NCI-H748 (cell line): ENCODE results near the gene HYDIN.
A peak's percentile ranks its signal among the peaks of the same experiment; 100 is the strongest.

ENCODE experiments used
- DNase-seq: peaks from one replicate; lab custom pipeline; 2025; ENCODE audit not compliant: unreplicated experiment; lab: John Stamatoyannopoulos, UW

The HYDIN gene

DNA sequence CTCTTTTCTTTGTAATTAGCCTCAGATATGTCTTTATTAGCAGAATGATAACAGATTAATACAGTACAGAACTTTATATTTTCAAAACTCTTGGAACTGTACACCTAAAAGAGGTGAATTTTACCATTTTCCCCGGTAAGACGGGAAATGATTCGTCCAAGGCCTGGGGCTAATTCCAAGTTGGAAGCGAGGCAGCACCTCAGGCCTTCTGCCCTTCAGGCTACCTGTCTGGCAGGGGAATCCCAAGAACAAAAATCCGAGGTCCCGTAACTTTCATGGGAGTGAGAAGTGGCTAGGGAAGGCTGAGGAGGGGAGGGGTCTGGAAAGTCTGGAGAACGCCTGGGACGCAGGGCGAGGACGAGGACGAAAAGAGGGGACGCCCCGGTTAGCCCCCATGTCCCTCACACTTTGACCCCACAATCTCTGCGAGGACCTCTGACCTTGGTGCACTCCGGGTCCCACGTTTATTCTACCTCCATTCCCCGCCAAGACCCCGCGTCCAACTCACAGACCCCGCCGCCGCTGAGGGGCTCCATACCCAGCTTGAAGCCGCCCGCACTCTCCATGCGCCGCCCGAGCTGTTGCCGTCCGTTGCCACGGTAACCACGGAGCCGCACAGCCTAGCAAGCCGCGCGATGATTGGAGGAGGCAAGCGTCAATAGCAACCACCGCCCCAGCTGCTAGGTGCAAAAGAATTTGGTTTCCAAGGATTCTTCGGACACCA, at the start of gene HYDIN:
Gene HYDIN, minus strand, starts transcription at position 601 of the 724 bp plus-strand sequence. CDS start 43,827 bp downstream, outside the sequence.
- DNase-seq: peak; percentile 92

GRCh38 chr16:71276589-71277334, 46.2 kb upstream of the HYDIN start:
- no peak for DNase-seq

- DNase-seq: no peak
These were observed 42.9 kb upstream of the HYDIN start for GRCh38 chr16:71273384-71273783.

- DNase-seq: no peak
These were observed 33.8 kb upstream of the HYDIN start for GRCh38 chr16:71264299-71264698.

DNA sequence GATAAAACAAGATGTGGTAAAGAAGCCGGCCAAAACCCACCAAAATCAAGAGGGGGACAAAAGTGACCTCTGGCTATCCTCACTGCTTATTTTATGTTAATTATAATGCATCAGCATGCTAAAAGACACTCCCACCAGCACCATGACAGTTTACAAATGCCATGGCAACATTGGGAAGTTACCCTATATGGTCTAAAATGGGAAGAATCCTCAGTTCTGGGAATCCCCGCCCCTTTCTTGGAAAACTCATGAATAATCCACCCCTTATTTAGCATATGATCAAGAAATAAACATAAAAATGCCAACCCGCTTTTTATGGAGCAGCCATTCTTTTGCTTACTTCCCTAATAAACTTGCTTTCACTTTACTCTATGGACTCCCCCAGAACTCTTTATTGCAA, 33.1 kb upstream of the HYDIN start:
- no peak for DNase-seq

DNA sequence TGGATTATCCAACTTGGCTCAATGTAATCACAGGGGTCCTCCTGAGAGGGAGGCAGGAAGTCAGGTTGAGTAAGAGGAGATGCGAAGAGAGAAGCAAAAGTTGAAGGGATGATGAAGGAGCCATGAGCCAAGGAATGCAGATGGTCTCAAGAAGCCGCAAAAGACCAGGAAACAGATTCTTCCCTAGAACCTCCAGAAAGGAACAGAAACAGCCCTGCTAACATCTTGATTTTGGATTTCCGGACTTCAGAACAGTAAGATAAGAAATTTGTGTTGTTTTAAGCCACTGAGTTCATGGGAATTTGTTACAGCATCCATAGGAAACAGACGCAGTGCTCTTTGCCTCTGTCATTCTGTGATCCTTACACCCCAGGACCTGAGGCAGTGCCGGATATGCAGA, 31.9 kb upstream of the HYDIN start:
- no peak for DNase-seq

DNA sequence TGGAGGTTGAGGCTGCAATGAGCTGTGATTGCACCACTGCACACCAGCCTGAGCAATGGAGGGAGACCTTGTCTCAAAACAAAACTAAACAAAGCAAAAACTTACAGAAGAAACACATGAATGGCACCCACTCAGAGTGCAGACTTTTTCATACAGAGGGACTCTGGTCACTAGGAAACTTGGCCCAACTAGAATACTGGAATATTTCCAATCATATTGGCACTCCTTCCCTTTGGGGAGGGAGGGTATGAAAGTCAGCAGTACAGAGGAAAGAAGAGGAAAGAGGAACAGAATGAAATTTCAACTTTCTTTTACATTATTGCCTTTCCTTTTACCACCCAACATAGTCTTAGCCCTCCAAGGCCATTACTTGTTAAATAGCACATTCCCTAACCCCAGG, 30.5 kb upstream of the HYDIN start:
- DNase-seq: no peak

DNA sequence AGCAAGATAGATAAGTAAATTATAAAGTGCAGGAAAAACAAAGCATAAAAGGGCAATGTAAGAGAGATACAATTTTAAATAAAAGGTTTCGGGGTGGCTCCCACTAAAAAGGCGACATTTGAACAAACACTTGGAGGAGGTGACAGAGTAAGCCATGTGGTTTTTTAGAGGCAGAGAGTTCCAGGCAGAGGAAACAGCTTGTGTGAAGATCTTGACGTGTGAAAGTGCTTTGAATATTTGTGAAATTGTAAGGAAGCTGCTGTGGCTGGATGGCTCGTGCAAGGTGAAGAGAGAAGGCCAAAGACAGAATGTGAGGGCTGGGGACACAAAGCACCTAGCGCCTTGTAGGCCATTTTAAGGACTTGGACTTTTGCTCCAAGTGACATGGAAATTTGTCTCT, 28.6 kb upstream of the HYDIN start:
- no peak for DNase-seq

DNA sequence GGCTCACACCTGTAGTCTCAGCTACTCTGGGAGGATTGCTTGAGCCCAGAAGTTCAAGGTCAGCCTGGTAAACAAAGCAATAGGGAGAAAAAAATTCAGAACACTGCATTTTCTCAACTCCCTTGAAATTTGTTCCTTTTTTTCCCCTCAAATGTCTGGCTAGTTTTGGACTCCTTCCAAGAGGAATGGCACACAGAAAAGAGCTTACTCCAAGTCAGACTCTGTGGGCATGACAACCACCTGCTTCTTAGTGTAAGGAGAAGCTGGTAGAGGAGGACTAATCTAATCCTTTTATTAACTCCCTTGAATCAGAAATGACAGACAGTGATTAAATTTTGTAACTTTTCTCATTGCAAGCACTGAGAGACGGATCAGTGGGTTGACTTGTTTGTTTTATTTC, 27.9 kb upstream of the HYDIN start:
- DNase-seq: no peak

DNA sequence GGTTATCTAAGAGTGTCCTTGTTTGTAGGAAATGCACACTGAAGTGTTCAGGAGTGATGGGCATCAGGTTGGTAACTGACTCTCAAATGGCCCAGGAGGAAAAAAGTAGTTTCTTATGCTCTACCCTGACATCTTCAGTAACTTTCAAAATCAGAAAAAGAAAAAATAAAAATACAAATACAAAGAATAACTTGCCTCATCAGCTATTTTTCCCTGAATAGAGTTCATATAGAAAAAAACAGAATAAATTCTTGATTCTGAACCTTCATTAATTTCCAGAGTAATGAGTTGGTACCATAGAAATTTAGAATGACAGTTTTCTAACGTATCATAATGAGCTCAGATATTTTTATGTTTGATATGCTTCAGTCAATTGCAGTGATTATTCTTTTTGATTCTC, 27.2 kb upstream of the HYDIN start:
- DNase-seq: no peak

DNA sequence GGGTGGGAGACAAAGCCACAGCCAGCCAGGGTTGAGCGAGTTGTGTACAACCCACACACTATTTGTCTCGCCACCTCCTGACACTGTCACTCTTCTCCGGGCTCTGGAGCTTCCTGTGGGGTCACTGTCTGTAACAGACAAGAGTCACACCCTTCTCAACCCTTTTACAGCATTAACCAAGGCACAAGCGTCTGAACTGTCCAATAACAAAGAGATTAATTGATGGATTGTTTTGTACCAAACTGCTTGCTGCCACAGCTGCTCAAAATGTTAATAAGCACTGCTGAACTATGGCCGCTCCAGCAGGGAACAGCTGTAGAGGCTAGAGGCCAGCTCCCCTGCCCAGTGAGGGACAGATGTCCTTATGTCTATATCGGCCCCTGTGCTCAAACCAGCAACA, 25.2 kb upstream of the HYDIN start:
- peak; percentile 74 for DNase-seq

GRCh38 chr16:71254832-71255525, 24.5 kb upstream of the HYDIN start:
- DNase-seq: peak; percentile 17

GRCh38 chr16:71250461-71251235, 20.1 kb upstream of the HYDIN start:
- no peak for DNase-seq

GRCh38 chr16:71249399-71249798, 18.9 kb upstream of the HYDIN start:
- DNase-seq: no peak

- no peak for DNase-seq
These were observed 17.0 kb upstream of the HYDIN start for GRCh38 chr16:71247478-71247877.

DNA sequence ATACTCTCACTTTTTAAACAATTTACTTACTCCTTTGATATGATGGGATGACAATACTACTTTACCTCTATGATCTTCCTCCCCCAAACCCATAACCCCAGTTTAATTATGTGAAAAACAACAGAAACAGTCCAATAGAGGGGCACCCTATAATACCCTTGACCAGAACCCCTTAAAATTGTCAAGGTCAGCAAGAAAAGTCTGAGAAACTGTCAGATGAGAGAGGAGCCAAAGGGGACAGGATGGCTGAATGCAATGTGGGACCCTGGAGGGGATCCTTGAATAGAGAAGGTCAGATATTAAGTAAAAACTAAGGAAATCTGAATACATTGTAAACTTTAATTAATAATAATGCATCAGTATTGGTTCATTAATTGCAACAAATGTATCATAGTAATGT, 15.8 kb upstream of the HYDIN start:
- no peak for DNase-seq

DNA sequence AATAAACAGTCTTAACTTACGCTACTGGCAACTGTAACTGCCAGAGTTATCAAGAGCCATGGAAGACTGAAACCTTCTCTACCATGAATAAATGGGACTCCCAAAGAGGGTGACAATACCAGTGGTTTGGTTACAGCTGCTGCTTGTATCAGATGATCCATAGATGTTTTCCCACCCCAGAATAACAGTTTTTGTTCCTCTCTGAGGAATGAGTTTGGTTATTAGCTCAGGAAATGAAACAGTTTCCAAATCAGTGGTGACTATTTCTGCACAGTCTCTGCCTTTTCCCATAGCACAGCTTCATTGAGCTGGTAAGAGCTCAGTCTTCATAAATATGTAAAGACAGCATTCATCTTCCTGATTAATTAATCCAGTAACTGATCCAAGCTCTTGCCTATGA, 14.0 kb upstream of the HYDIN start:
- no peak for DNase-seq

DNA sequence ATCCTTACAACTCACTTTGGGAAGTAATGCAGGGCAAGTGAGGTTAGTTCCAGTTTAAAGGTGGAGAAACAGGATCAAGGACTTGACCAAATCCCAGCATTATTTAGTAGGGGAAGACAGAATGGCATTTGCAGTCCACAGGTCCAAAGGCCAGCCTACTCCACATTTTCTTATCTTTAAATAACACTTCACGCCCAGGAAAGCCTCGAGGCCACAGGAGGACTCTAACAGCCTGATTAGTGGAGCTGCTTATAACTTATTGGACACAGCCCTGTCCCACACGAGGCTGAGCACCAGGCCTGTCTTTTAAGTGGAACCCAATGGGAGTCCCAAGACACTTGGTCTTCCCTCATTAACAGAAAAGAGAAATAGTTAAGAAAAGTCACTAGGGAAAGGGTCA, 12.1 kb upstream of the HYDIN start:
- no peak for DNase-seq

- DNase-seq: no peak
These were observed 11.5 kb upstream of the HYDIN start for GRCh38 chr16:71242036-71242435.

GRCh38 chr16:71229344-71229743, 1.2 kb downstream of the HYDIN start:
- DNase-seq: no peak
